Skeletal muscle tissue (tissue), 4 donors: Measurements from ENCODE around the gene ELK3. TPM values are rescaled to one million over a fixed set of nuclear protein-coding genes. Genes with fewer than 3 reads are reported as not detected.

Experiments
- H3K27ac ChIP-seq: one replicate; pipeline ENCODE4 v1.7.0; 2013; ENCODE audit warnings: mild to moderate bottlenecking, low read depth, low read length, inconsistent platforms
- H3K27me3 ChIP-seq, 3 donors: one replicate each; pipeline ENCODE4 v1.7.0; 2013; ENCODE audit warnings: low read length in 3 of 3; ENCODE audit not compliant: control insufficient read depth in 3 of 3, insufficient read depth in 3 of 3
- H3K36me3 ChIP-seq, 3 donors: one replicate each; pipeline ENCODE4 v1.7.0; 2013; ENCODE audit warnings: low read length in 3 of 3; ENCODE audit not compliant: control insufficient read depth in 3 of 3, insufficient read depth in 3 of 3
- H3K4me1 ChIP-seq, 3 donors: one replicate each; pipeline ENCODE4 v1.7.0; 2013; ENCODE audit warnings: low read length in 3 of 3, mild to moderate bottlenecking in 3 of 3; ENCODE audit not compliant: control insufficient read depth in 3 of 3, insufficient read depth in 3 of 3
- H3K4me3 ChIP-seq, 3 donors: one replicate each; pipeline ENCODE4 v1.7.0; 2013; ENCODE audit warnings: low read length in 3 of 3
- H3K9ac ChIP-seq, 3 donors: one replicate each; pipeline ENCODE4 v1.7.0; 2013; ENCODE audit warnings: low read length in 3 of 3, mild to moderate bottlenecking in 3 of 3, moderate library complexity in 2 of 3, low read depth in 1 of 3
- H3K9me3 ChIP-seq, 3 donors: one replicate each; pipeline ENCODE4 v1.7.0; 2013; ENCODE audit warnings: low read length in 3 of 3; ENCODE audit not compliant: control insufficient read depth in 3 of 3
- total RNA-seq: library from RNA; depleted of rRNA; stranded (reverse); fragments of >200 nt; gene quantifications from one replicate; pipeline ENCODE4 v1.2.3, GENCODE V29; 2014
- donor health status: Osteomylitis.

Gene ELK3
- total RNA-seq, 1 donor from 2014 or later: 9.9 TPM

GRCh38 chr12:96221391-96221790 is 27.2 kb downstream of the ELK3 start:
- Histone ChIP-seq H3K9ac (no peak overlapping the region), H3K27me3 (no peaks in the 10 kb centered on the region), H3K36me3 (peaks cover 2 to 4% (median 4%) of the 10 kb centered on the region in 3 donors), H3K4me1 (peaks cover 4 to 13% (median 5%) of the 10 kb centered on the region in 3 donors), H3K4me3 (no peak overlapping the region), H3K27ac (no peak overlapping the region), H3K9me3 (no peaks in the 10 kb centered on the region)

- Histone ChIP-seq H3K4me1 (peaks cover 4 to 15% (median 5%) of the 10 kb centered on the region in 3 donors), H3K9me3 (no peaks in the 10 kb centered on the region), H3K27ac (peak overlapping the region; percentile 28), H3K4me3 (no peak overlapping the region), H3K9ac (no peak overlapping the region), H3K36me3 (peaks cover 4 to 8% (median 5%) of the 10 kb centered on the region in 3 donors), H3K27me3 (no peaks in the 10 kb centered on the region)
Measured at GRCh38 chr12:96223411-96224218, 29.4 kb downstream of the ELK3 start.

GRCh38 chr12:96224219-96224615 is 30.0 kb downstream of the ELK3 start:
- Histone ChIP-seq H3K27ac (peak overlapping the region; percentile 28), H3K27me3 (no peaks in the 10 kb centered on the region), H3K9ac (no peak overlapping the region), H3K9me3 (no peaks in the 10 kb centered on the region), H3K4me3 (no peak overlapping the region), H3K36me3 (peaks cover 4 to 8% (median 5%) of the 10 kb centered on the region in 3 donors), H3K4me1 (peaks cover 4 to 17% (median 5%) of the 10 kb centered on the region in 3 donors)

GRCh38 chr12:96225044-96225855 is 31.1 kb downstream of the ELK3 start:
- no peak overlapping the region for H3K9ac ChIP-seq
- H3K27me3 ChIP-seq: no peaks in the 10 kb centered on the region
- H3K27ac ChIP-seq: peak overlapping the region; percentile 54
- H3K9me3 ChIP-seq: no peaks in the 10 kb centered on the region
- H3K4me3 ChIP-seq: no peak overlapping the region
- H3K36me3 ChIP-seq: peaks cover 4 to 8% (median 5%) of the 10 kb centered on the region in 3 donors
- H3K4me1 ChIP-seq: peaks cover 4 to 14% (median 5%) of the 10 kb centered on the region in 3 donors

- H3K4me1 ChIP-seq: peaks cover 3 to 14% (median 4%) of the 10 kb centered on the region in 3 donors
- H3K36me3 ChIP-seq: peaks cover 4 to 7% (median 5%) of the 10 kb centered on the region in 3 donors
- H3K9me3 ChIP-seq: no peaks in the 10 kb centered on the region
- H3K9ac ChIP-seq: no peak overlapping the region
- no peaks in the 10 kb centered on the region for H3K27me3 ChIP-seq
- no peak overlapping the region for H3K27ac ChIP-seq
- no peak overlapping the region for H3K4me3 ChIP-seq
Measured at GRCh38 chr12:96225994-96226399, 31.8 kb downstream of the ELK3 start.

GRCh38 chr12:96226401-96226800 is 32.2 kb downstream of the ELK3 start:
- no peaks in the 10 kb centered on the region for H3K9me3 ChIP-seq
- H3K4me1 ChIP-seq: peaks cover 0 to 12% (median 4%) of the 10 kb centered on the region in 3 donors
- H3K27ac ChIP-seq: no peak overlapping the region
- H3K27me3 ChIP-seq: no peaks in the 10 kb centered on the region
- no peak overlapping the region for H3K9ac ChIP-seq
- H3K4me3 ChIP-seq: no peak overlapping the region
- peaks cover 4 to 7% (median 5%) of the 10 kb centered on the region in 3 donors for H3K36me3 ChIP-seq

GRCh38 chr12:96226801-96227348 is 32.7 kb downstream of the ELK3 start:
- H3K36me3 ChIP-seq: peaks cover 4 to 7% (median 5%) of the 10 kb centered on the region in 3 donors
- no peak overlapping the region for H3K9ac ChIP-seq
- no peaks in the 10 kb centered on the region for H3K9me3 ChIP-seq
- H3K4me3 ChIP-seq: no peak overlapping the region
- no peak overlapping the region for H3K27ac ChIP-seq
- peaks cover 0 to 11% (median 4%) of the 10 kb centered on the region in 3 donors for H3K4me1 ChIP-seq
- H3K27me3 ChIP-seq: no peaks in the 10 kb centered on the region

- Histone ChIP-seq H3K9ac (no peak overlapping the region), H3K36me3 (peaks cover 4 to 7% (median 5%) of the 10 kb centered on the region in 3 donors), H3K27me3 (no peaks in the 10 kb centered on the region), H3K9me3 (no peaks in the 10 kb centered on the region), H3K4me3 (no peak overlapping the region), H3K27ac (no peak overlapping the region), H3K4me1 (peaks cover 0 to 11% (median 4%) of the 10 kb centered on the region in 3 donors)
Measured at GRCh38 chr12:96227365-96228106, 33.4 kb downstream of the ELK3 start.

- H3K4me3 ChIP-seq: no peak overlapping the region
- no peak overlapping the region for H3K9ac ChIP-seq
- H3K36me3 ChIP-seq: peaks cover 4 to 7% (median 5%) of the 10 kb centered on the region in 3 donors
- H3K27ac ChIP-seq: no peak overlapping the region
- H3K4me1 ChIP-seq: peaks cover 3 to 11% (median 7%) of the 10 kb centered on the region in 3 donors
- H3K9me3 ChIP-seq: no peaks in the 10 kb centered on the region
- H3K27me3 ChIP-seq: no peaks in the 10 kb centered on the region
Measured at GRCh38 chr12:96228566-96229248, 34.5 kb downstream of the ELK3 start.
